HG03432 (cell line): ENCODE results near the gene CETP.

Experiments used
- ATAC-seq: cut with Tn5 transposase; IDR thresholded peaks from one replicate; pipeline ENCODE4 v1.9.1; 2021; ENCODE audit warnings: mild to moderate bottlenecking, moderate library complexity; ENCODE audit not compliant: unreplicated experiment

The CETP gene

GRCh38 chr16:57017251-57017650 lies 55.5 kb downstream of the CETP start:
- no peak for ATAC-seq

DNA sequence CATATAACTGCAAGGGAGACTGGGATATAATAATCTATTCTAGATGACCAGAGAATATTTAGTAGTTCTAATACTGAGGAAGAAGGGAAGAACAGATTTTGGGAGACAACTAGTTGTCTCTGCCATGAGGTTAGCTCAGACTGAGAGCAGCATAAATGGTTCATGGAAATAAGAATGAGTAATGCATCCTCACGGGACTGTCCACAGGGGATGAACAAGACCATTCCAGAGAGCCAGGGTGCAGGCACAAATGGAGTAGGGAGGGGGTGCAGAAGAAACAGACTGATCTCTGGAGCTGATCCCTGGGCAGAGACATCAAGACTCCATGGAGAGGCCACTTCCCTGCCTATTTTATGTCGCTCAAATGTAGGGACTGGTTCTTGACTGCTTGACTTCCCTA lies 58.0 kb downstream of the CETP start:
- ATAC-seq, result no peak

- ATAC-seq, result no peak
Measured at GRCh38 chr16:57020651-57021050, 58.9 kb downstream of the CETP start.

DNA sequence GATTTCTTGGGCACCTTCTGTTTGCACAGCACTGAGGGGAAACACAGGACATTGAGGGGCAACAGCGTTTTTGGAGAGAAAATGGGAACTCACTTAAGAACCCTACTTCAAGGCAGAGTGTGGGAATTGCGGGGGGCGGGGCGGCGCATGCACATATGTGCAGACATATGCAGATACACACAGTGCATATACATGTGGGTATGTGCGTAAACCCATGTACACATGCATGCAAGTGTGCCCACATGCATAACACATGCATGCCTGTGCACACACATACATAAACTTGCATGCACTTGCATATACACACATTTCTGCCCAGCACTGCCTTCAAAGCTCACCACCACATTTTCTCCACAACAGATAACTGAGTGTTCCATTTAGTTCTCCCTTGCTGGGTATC lies 60.0 kb downstream of the CETP start:
- ATAC-seq, result no peak

- ATAC-seq, result no peak
Measured at GRCh38 chr16:57022445-57022844, 60.7 kb downstream of the CETP start.

DNA sequence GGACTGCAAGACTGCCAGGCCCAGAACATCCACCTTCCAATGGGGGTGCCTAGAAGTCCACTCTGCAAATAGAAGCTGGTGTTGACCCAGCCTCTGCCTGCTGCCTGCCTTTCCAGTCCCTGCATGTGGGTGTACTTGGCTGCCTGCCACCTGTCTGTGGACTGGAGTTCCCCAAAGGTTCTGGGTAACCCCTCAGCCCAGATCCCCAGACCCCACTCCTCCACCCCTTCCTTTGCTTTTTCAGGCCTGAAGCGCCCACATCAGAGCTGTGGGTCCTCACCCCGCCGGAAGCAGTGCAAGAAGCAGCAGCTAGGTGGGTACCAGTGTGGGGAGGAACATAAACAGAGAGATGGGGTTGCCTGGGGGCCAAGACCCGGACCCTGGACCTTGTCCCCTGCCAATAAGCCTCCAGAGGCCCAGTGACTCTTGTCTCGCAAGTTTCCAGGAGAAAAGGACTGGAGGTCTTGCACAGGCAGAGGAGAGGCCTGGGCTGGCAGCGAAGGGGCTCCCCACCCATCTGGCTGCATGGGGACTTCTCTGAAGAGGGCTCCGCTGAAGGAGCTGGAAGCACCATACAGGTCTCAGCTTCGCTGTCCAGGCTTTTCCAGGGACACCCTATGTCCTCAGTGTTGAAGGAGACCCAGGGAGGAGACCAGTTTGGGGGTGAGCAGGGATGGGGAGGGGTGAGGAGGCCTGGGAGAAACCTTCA lies 61.9 kb downstream of the CETP start:
- no peak for ATAC-seq

GRCh38 chr16:57024894-57025680 lies 63.3 kb downstream of the CETP start:
- no peak for ATAC-seq

DNA sequence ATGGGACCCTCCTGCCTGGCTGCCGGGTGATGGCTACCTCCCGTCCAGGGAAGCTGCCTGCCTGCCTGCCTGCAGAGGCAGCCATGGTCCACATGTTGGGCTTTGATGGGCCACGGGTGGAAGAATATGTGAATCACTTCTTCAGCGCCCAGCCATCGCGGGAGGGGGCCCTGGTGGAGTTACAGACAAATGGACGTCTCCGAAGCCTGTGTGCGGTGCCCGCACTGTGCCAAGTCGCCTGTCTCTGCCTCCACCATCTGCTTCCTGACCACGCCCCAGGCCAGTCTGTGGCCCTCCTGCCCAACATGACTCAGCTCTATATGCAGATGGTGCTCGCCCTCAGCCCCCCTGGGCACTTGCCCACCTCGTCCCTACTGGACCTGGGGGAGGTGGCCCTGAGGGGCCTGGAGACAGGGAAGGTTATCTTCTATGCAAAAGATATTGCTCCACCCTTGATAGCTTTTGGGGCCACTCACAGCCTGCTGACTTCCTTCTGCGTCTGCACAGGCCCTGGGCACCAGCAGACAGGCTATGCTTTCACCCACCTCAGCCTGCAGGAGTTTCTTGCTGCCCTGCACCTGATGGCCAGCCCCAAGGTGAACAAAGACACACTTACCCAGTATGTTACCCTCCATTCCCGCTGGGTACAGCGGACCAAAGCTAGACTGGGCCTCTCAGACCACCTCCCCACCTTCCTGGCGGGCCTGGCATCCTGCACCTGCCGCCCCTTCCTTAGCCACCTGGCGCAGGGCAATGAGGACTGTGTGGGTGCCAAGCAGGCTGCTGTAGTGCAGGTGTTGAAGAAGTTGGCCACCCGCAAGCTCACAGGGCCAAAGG lies 64.4 kb downstream of the CETP start:
- ATAC-seq, result no peak

DNA sequence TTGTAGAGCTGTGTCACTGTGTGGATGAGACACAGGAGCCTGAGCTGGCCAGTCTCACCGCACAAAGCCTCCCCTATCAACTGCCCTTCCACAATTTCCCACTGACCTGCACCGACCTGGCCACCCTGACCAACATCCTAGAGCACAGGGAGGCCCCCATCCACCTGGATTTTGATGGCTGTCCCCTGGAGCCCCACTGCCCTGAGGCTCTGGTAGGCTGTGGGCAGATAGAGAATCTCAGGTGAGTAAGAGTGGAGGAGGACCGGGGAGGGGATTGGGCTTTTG lies 65.0 kb downstream of the CETP start:
- no peak for ATAC-seq

GRCh38 chr16:57027067-57027466 lies 65.3 kb downstream of the CETP start:
- ATAC-seq, result no peak

DNA sequence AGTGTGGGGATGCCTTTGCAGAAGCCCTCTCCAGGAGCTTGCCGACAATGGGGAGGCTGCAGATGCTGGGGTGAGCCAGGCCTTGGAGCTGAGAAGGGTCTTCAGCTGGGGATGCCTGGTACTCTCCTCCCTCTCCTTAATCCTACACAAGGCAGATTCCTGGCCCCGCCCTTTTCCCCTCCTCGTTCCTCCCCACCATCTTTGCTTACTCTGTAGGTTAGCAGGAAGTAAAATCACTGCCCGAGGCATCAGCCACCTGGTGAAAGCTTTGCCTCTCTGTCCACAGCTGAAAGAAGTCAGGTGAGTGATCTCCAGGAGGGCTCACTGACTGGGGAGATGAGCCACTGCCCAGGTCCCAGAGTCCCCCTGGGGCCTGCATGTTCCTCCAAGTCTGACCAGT lies 66.3 kb downstream of the CETP start:
- no peak for ATAC-seq

GRCh38 chr16:57029161-57030160 lies 67.7 kb downstream of the CETP start:
- no peak for ATAC-seq

DNA sequence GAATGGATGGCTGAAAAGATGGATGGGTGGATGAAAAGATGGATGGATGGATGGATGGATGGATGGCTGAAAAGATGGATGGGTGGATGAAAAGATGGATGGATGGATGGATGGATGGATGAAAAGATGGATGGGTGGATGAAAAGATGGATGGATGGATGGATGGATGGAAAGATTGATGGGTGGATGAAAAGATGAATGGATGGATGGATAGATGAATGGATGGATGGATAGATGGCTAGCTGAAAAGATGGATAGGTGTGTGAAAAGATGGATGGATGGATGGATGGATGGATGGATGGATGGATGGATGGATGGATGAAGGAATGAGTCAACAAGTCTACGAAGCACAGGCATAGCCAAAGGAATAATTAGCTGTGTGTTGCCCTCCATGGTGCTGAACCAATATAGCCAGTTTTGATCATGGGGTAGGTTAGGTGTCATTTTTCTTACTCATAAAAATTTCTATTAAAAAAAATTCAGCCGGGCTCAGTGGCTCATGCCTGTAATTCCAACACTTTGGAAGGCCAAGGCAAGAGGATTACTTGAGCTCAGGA lies 68.7 kb downstream of the CETP start:
- ATAC-seq, result no peak

- ATAC-seq, result no peak
Measured at GRCh38 chr16:57031156-57031555, 69.4 kb downstream of the CETP start.

DNA sequence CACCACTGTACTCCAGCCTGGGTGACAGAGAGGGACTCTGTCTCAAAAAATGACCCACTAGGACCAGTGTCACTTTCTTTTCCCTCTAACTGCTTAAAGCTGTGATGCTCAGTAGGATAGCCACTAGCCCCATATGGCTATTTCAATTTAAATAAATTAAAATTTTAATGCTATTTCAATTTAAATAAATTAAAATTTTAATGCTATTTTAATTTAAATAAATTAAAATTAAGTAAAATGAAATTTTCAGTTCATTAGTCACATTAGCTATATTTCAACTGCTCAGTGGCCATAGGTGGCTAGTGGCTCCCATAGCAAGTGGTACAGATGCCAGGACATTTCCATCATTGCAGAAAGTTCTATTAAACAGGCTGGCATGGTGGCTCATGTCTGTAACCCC lies 70.6 kb downstream of the CETP start:
- no peak for ATAC-seq

GRCh38 chr16:57032931-57033330 lies 71.2 kb downstream of the CETP start:
- ATAC-seq, result no peak
